Inferior parietal cortex (tissue), 1 donor: Measurements from ENCODE around the gene MMP19.
"Not testable (repeated sequence)": the region's sequence is repeated elsewhere in the genome, so short reads cannot be mapped to it uniquely, and the experiment has no call there.

Experiments
- DNase-seq: peaks from one replicate; pipeline ENCODE4 v3.0.0-alpha.2; 2016; ENCODE audit errors: extremely low spot score

The MMP19 gene

DNA sequence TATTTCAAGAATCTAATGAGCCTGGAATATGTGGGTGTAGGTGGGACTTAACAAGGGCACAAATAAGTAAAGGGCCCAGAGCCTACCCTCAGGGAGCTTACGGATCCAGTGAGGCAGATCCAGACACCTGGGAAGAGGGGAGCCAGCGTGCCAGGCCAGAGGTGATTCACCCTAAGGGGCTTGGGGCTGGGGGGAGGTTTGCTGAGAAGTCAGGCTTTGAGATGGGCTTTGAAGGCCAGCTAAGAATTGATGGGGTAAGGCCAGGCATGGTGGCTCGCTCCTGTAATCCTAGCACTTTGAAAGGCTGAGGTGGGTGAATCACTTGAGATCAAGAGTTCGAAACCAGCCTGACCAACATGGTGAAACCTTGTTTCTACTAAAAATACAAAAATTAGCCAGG, 695 bp upstream of the MMP19 start:
- DNase-seq, result no peak

DNA sequence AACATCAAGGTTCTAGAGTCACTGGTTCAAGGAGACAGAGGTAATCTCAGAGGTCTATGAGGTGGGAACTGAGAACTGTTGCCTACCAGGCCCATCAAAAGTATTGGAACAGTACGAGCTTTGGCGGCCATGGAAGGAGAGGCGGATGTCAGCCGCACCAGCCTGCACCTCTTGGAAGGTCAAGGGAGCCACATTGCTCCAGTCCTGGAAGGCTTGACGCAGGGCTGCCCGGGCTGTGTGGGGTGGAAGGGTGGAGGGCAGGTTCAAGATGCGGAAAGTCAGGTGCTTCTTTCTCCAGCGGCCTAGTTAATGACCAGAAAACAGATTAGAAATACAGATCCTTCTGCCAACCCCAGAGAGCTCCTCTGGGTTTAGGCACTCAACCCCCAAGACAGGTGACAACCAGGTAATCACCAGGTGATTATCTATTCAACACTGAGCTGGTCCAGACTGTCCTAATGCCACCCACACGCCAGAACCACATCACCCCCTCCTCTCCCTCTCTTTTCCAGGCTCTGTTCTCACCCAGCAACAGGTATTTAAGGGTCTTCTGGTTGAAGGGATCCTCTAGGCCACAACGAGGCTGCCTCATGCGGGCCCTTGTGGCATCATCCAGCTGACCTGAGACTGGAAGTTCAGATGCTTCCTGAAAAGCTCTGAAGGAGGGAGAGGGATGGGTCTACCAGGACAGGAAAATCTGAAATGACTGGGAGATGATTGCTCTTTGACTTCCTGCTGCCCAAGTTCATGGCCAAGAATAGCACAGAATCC, 2.0 kb downstream of the MMP19 start:
- no peak for DNase-seq

DNA sequence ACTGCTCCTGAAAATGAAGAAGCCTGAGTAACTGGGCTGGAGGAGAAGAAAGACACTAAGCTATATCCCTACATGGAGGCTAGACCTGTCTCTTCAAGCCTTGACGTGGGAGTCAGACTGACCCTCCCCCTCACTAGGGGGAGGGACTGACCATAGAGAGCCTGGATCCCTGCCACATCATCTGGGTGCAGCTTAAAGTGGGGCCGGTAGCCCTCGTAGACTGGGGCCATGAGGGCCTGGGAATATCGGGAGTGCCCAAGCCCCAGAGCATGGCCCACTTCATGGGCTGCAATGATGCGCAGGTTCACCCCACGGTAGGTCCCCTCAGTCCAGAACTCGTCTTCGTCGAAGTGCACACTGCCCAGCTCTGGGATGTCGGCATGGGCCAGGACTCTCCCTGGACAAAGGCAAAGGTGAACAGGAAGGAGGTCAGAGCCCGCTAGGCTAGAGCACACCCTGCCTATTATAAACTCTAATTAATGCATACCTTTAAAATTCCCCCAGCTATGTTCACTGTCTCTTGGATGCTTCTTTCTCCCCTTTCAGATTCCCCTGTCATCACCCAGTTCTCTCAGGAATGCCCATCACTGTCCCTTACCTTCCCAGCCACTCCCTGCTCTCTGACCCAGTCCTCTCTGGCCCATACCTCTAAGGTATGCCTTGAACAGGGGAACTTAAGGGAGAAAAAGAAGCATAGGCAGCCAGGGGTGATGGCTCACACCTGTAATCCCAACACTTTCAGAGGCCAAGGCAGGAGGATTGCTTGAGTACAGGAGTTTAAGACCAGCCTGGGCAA, 3.2 kb downstream of the MMP19 start:
- DNase-seq, result no peak

DNA sequence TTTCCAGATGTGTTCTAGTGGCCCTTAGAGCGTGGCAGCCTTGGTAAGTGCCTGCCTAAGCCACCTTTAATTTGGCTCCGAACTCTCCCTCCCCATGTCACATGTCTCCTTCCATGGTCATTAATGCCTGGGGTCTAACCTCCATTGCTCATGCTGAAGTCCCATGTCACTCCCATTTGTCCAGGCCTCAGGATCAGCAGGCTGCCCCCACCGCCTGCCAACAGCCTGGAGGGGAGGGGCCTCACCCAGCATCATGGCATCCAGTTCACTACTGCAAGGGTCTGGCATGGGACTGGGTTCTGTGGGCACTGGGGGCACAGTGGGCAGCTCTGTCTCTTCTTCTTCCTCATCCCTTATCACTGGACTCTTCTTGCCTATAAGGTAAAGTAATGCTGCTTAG, 4.4 kb downstream of the MMP19 start:
- DNase-seq, result no peak

DNA sequence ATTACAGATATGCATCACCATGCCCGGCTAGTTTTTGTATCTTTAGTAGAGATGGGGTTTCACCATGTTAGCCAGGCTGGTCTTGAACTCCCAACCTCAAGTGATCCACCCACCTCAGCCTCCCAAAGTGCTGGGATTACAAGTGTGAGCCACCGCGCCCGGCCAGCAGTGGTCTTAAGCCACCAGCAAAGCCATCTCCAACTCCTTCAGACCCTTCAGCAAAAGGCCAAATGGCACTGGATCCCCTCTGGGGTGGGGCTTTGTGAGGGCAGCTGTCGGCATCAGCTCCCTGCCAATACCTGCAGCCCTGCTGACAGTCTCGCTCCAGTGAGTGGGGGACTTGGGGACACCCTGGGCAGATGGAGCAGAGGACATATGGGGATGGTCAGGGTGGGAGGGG, 8.3 kb downstream of the MMP19 start:
- not testable (repeated sequence) for DNase-seq

DNA sequence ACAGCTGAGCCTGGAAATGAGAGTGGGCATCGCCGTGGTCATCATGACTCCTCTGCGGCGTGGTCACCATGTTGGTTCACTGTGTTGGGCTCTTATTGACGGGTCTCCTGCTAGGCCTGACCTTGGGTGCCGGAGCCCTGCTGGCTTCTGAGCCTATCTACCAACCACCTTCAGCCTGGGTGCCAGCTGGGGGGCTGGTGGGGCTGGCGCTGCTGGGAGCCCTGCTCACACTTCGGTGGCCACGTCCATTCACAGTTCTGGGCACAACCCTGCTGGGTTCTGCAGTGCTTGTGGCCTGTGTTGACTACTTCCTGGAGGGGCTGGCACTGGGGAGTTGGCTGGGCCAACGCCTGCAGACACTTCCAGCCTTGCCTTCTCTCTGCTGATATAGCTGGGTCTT, 9.7 kb downstream of the MMP19 start:
- no peak for DNase-seq

DNA sequence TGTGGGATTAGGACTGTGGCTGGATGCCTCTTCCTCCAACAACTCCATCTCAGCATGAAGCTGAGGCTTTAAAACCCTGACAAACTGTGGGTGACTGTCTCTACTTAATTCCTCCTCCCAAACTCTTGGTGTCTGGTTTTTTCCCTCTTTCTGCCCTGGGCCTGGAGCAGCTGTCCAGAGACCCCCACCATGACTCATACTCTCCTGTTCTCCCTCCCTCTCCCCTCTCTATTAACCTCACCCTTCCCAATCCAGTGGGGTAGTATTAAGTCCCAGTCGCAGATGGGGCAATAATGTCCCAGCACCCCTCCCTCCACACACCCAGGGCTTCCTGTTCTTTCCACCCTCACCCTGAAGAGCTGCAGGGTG, 11.3 kb downstream of the MMP19 start:
- no peak for DNase-seq

DNA sequence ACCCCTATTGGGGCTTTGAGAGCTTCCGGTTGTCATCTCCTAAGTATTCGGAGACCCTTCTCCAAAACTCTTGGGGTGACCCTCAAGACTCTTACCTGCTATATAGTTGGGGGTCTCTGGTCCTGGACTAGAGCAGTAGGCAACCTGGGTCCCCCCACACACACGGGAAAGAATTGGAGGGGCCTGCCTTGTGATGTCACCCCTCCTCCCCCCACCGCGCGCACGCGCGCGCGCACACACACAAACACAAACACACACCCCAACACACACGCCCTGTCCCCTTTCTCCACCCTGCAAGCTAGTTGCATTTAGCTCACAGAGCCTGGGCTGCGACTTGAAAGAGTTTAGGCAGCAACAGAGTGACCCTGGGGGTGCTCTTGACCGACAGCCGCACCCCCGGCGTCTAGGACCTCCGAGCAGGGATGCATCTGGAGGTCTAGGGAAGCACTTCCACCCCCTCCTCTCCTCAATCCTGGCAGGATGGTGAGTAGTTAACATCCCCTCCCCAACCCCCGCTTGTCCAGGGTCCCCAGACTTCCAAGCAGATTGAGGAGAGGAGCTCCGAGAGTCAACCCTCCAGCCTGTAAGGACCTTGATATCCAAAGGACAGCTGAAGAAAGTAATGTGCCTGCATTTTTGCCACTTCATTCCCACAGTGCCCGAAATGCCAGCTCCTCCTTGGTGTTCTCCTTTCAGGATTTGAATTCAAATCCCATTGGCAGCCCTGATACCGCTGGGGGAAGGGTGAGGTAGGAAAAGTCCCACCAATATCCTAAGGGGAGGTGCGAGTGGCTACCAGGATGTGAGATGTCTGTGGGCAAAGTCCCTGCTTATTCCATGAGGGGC, 11.9 kb downstream of the MMP19 start:
- peak; percentile 78 for DNase-seq

DNA sequence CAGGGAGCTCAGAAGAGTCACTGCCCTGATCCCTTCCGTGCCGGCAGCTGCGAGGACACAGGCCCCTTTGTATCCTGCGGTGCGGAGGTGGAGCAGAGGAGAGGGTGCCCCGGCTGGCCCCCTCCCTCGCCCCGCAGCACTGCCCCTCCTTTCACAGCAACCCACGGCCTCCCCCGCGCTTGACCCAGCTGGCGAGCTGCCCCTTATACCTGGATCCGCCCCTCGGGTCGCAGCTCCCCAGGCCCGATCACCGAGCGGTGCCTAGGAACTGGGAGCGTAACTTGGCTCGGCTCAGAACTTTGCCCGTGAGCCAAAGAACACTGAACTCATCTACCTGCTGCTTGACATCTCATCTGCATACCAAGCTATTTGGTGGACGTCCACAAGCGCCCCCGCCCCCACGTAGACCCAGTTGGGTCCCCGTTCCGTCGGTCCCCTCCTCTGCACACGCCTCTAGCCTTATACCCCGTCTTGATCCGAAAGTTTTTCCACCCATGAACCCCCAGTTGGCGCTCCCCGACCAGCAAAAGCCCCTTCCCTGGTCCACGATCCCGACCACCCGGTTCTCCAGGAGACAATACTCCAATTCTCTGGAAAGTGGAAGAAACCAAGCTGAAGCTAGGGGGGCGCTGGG, 12.7 kb downstream of the MMP19 start:
- DNase-seq, result no peak

DNA sequence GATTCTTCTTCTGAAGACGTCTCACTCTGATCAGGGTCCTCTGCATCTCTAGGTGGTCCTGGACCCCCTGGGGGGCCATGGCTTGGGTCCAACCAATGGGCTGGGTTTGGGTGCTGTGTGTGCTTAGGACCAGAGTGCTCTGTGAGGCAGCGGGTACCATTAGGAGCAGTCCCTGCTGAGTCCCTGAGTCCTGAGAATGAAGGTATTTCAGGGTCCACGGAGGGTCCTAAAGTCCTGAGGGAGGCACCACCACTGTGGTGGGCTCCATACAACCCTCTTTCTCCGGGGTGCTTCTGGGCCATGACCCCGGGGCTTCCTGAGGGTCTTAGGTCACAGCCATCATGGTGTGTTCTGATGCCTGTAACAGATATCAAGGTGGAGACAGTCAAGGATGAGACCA, 14.4 kb downstream of the MMP19 start:
- no peak for DNase-seq

DNA sequence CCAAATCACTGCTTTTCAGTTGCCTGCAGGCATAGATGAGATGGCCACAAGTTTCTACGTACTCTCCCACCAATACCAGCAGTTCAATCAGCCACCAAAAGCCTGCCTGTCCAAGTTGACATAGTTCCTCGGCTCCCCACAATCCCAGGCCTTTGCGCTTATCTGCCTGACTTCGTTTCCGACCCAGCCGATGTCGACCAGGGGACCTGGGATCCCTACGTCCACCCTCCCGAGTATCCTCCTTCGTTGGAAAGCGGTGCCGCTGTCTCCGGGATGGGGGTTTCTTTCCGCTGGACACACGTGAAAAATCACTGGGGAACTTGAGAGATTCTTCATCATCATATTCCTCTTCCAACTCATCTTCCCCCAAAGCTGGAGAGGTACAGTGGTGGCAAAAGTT, 14.9 kb downstream of the MMP19 start:
- no peak for DNase-seq

DNA sequence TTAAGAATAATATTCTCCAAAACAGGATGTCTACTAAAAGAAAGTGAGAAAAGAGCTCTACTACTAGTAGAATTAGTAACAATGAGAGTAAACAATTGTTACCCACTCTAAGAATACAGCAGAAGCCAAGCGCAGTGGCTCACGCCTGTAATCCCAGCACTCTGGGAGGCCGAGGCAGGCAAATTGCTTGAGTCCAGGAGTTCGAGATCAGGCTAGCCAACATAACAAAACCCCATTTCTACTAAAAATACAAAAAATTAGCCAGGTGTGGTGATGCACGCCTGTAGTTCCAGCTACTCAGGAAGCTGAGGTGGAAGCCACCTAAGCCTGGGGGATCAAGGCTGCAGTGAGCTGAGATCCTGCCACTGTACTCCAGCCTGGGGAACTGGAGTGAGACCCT, 18.0 kb downstream of the MMP19 start:
- DNase-seq, result no peak

DNA sequence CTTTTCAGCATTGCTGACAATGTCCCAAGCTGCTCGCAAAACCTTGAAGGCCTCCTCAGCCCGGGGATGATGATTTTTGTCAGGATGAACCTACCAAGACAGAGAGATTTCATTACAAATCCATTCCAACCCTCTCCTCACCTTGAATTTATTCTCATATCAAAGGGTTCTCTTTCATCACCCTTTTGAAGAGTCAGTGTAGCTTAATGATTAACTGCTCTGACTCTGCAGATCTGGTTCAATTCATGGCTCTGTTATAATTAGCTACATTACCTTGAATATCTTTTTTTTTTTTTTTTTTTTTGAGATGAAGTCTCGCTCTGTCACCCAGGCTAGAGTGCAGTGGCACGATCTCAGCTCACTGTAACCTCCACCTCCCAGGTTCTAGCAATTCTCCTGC, 19.3 kb downstream of the MMP19 start:
- DNase-seq, result no peak

DNA sequence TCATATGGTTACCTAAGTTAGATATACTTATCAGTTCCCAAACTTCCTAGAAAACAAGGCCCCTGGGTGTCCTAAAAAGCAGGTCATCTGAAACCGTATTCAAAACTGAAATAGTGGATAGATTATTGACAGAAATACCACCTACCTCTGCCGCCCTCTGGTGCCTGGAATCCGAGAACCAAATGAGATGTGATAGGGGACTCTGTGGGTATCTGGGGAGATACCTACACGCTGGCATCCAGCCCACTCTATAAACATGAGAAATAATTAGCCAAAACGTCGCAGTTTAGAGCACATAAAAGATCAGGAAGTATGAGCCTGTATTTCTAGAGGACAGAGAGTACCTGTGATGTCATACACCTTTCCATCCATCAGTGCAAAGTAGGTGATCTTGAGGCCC, 20.5 kb downstream of the MMP19 start:
- DNase-seq, result no peak

DNA sequence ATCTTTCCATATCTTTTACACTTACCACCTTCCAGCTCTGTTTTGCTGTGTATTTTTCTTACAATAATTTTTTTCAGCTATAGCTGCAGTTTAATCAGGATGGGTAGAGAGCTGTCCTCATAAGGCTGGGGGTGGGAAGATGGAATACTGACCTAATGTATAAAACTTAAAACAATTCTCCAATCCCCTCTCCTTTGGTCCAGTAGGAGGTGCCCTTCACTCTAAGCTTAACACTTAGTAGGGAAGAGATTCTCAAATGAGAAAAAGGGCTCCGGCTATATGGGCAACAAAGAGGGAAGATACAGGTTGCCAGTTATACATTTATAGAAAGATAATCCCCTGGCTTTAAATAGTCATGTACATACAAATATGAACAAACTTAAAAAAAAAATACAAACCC, 22.1 kb downstream of the MMP19 start:
- DNase-seq, result no peak

DNA sequence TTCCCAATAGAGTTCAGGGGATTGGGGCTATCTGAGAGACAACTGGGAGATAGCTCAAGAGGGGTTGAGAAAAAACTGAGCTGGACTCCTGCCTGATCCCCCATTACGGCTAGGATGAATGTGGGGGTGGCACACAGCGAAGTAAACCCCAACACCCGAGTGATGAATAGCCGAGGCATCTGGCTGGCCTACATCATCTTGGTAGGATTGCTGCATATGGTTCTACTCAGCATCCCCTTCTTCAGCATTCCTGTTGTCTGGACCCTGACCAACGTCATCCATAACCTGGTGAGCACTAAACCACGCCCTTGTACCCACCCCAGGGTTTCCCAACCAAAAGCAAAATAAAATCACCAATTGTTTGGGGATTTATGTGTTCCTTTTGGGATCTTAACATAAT, 23.9 kb downstream of the MMP19 start:
- no peak for DNase-seq

DNA sequence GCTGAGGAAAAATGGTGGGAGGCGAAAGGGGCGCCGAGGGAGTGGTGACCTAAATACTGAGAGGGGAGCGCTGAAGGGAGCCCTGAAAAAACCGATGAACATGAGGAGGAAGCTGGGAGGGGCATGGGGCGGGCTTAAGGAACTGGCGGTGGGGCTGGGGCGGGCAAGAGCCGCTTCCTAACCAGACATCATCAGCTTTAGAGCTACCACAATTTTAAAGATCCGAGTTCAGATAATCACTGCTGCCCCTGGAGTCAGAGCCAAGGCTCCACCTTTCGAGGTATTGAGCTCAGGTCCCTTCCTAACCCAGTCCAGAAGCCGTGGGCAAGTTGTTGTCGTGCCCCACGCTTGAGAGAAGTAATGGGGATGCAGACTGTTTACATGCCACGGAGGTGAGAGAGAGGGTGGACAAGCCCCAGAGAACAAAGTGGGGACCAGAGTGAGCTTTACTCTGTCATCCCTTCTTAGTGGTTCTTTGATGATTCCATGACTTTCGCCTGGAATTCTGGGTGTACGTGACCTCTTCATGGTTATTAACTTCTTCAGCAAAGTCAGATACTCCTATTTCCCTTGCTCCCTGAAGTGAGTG, 24.5 kb downstream of the MMP19 start:
- DNase-seq, result no peak

DNA sequence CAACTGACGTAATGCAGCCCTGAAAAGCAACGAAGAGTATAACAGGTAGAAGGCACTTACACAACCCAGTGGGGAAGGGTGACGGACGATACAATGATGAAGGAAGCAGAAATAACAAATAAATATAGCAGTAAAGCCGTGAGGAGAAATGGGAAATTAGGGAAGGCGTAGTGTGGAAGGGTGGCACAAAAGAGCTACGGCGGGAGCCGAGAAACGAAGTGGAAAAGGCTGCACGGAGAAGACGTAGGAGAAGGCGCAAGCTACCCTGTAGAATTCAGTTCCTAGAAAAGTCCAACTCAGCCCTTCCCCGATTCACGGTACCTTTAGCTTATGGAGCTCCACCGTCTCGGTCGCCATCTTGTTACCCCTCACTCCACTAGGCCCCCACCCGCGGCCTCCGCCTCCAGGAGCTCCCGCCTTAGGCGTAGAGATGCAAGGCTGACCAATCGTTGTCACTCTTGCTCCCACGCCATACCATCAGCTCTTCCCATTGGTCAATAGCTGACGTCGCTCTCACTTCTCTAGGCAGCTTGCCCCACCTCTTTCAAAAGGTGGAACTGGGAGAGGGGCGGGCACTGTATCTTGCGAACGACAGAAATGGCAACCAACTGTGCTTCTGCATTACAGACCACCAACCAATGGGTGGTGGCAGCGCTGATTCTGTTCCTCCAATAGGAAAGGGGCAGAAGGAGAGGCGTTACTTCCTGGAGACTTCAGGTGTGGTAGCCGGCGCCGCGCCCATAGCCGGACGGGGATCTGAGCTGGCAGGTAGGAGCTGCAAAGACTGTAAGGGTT, 25.2 kb downstream of the MMP19 start, which contains the start of the genes ORMDL2 and SARNP:
Gene ORMDL2, plus strand, starts transcription at position 697 of the 795 bp plus-strand sequence. CDS start 959 bp downstream, outside the sequence.
Gene SARNP, minus strand, starts transcription at position 380 of the 795 bp plus-strand sequence. Its CDS starts 23 bp downstream, at position 357.
- peak; percentile 100 for DNase-seq

DNA sequence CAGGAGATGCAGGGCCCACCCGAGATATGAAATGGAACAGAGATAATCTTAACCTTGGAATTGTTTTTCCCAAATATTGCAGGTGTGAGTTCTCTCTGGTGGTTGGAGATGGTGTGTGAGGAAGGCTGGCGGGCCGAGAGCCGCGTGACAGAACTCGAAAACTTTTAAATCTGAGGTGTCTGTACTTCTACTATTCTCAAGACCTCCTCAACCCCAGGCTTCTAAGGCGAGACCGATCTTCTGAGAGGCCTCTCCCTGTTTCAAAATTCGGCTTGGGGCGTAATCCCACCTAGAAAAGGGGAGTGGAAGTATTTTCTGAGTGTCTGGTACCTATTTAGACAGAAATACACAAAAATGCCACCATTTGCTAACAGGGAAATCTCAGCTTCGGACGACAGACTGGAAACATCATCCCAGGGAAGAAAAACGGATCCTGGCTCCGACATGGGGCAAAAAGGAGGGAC, 25.8 kb downstream of the MMP19 start:
- DNase-seq, result peak; percentile 11

DNA sequence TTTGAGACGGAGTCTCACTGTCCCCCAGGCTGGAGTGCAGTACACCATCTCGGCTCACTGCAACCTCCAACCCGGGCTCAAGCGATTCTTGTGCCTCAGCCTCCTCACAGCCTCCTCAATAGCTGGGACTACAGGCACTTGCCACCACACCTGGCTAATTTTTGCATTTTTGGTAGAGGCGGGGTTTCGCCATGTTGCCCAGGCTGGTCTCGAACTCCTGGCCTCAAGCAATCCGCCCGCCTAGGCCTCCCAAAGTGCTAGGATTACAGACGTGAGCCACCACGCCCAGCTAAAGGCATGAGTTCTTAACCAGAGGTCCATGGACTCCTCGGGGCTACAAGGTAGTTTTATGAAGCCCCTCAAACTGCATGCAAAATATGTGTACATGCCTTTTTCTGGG, 27.3 kb downstream of the MMP19 start:
- no peak for DNase-seq
